Ammon's horn (tissue), 1 donor: ENCODE results near the gene MYH15.
"Not testable (repeated sequence)": the region's sequence is repeated elsewhere in the genome, so short reads cannot be mapped to it uniquely, and the experiment has no call there.

Source experiments
- DNase-seq: peaks from one replicate; pipeline ENCODE4 v3.0.0-alpha.2; 2016; ENCODE audit warnings: low spot score

Gene MYH15

GRCh38 chr3:108388136-108389132, 122.0 kb downstream of the MYH15 start:
- peak; percentile 56 for DNase-seq

GRCh38 chr3:108387063-108387462, 123.3 kb downstream of the MYH15 start:
- no peak for DNase-seq

GRCh38 chr3:108383306-108383705, 127.1 kb downstream of the MYH15 start:
- DNase-seq = no peak

GRCh38 chr3:108381529-108382140, 128.8 kb downstream of the MYH15 start:
- DNase-seq = no peak

- no peak for DNase-seq
Observed at GRCh38 chr3:108380128-108380795, 130.1 kb downstream of the MYH15 start.

- not testable (repeated sequence) for DNase-seq
Observed at GRCh38 chr3:108378952-108379342, 131.4 kb downstream of the MYH15 start.

GRCh38 chr3:108378153-108378951, 132.0 kb downstream of the MYH15 start:
- DNase-seq = no peak

- no peak for DNase-seq
Observed at GRCh38 chr3:108377384-108377783, 133.0 kb downstream of the MYH15 start.

- no peak for DNase-seq
Observed at GRCh38 chr3:108376026-108376425, 134.4 kb downstream of the MYH15 start.

- no peak for DNase-seq
Observed at GRCh38 chr3:108359011-108359410, 151.4 kb downstream of the MYH15 start.

- DNase-seq = no peak
Observed at GRCh38 chr3:108357042-108357441, 153.4 kb downstream of the MYH15 start.

GRCh38 chr3:108354562-108354961, 155.8 kb downstream of the MYH15 start:
- no peak for DNase-seq

GRCh38 chr3:108352176-108352575, 158.2 kb downstream of the MYH15 start:
- no peak for DNase-seq

- DNase-seq = no peak
Observed at GRCh38 chr3:108346301-108347227, 163.8 kb downstream of the MYH15 start.

GRCh38 chr3:108345492-108346205, 164.7 kb downstream of the MYH15 start:
- DNase-seq = no peak

GRCh38 chr3:108343491-108343890, 166.9 kb downstream of the MYH15 start:
- no peak for DNase-seq

GRCh38 chr3:108342837-108343486, 167.4 kb downstream of the MYH15 start:
- DNase-seq = no peak

- no peak for DNase-seq
Observed at GRCh38 chr3:108341911-108342310, 168.5 kb downstream of the MYH15 start.

- DNase-seq = no peak
Observed at GRCh38 chr3:108338901-108339545, 171.4 kb downstream of the MYH15 start.
